Lung (tissue), 12 donors: ENCODE measurements around the gene IPO9. TPM values are rescaled to one million over a fixed set of nuclear protein-coding genes. Genes with fewer than 3 reads are reported as not detected.
"Not testable (repeated sequence)": the region's sequence is repeated elsewhere in the genome, so short reads cannot be mapped to it uniquely, and the experiment has no call there.

ENCODE experiments used
- ATAC-seq: fragments of 200-7000 bp; cut with Tn5 transposase; one replicate; pipeline ENCODE4 v1.9.1; 2020; ENCODE audit warnings: moderate number of reproducible peaks; ENCODE audit not compliant: insufficient read depth, low FRiP score
- DNase-seq, 3 donors: peaks; one replicate each; pipeline ENCODE4 v3.0.0-alpha.2; 2013 to 2017
- H3K27ac ChIP-seq, 2 donors: one replicate each; pipeline ENCODE4 v1.5.1; 2013; ENCODE audit warnings: mild to moderate bottlenecking in 2 of 2, moderate library complexity in 2 of 2, control low read depth in 1 of 2, inconsistent platforms in 1 of 2, low read depth in 1 of 2, low read length in 1 of 2
- H3K27me3 ChIP-seq, 3 donors: one replicate each; pipeline ENCODE4 v1.5.1; 2013; ENCODE audit warnings: low read length in 2 of 3; ENCODE audit not compliant: control insufficient read depth in 3 of 3, insufficient read depth in 3 of 3
- H3K36me3 ChIP-seq, 4 donors: one replicate each; pipeline ENCODE4 v1.5.1; 2013; ENCODE audit warnings: low read length in 4 of 4, mild to moderate bottlenecking in 1 of 4, moderate library complexity in 1 of 4; ENCODE audit not compliant: control insufficient read depth in 4 of 4, insufficient read depth in 4 of 4
- H3K4me1 ChIP-seq, 5 donors: one replicate each; pipeline ENCODE4 v1.5.1; 2013; ENCODE audit warnings: low read length in 5 of 5, mild to moderate bottlenecking in 2 of 5, moderate library complexity in 1 of 5; ENCODE audit not compliant: control insufficient read depth in 5 of 5, insufficient read depth in 5 of 5
- H3K4me3 ChIP-seq: one replicate; pipeline ENCODE4 v1.5.1; 2013; ENCODE audit warnings: mild to moderate bottlenecking, control low read depth, moderate library complexity
- H3K9ac ChIP-seq, 2 donors: one replicate each; pipeline ENCODE4 v1.5.1; 2013; ENCODE audit warnings: low read length in 2 of 2, control low read depth in 1 of 2; ENCODE audit not compliant: insufficient read depth in 1 of 2
- H3K9me3 ChIP-seq, 4 donors: one replicate each; pipeline ENCODE4 v1.5.1; 2013; ENCODE audit warnings: low read length in 3 of 4, mild to moderate bottlenecking in 1 of 4, moderate library complexity in 1 of 4; ENCODE audit not compliant: control insufficient read depth in 4 of 4, insufficient read depth in 3 of 4
- WGBS, 2 donors: extraction: QIAGEN DNeasy Blood & Tissue Kit; methylation state at CpG; one replicate each; pipeline ENCODE4 v1.1.7; 2013; 5-methylcytosine and 5-hydroxymethylcytosine counted together
- polyA plus RNA-seq, 2 donors: library from polyadenylated mRNA; stranded (reverse); fragments of 200-250 nt; gene quantifications; one replicate each; pipeline ENCODE4 v1.2.1, GENCODE V29; 2013
- total RNA-seq, 2 donors: library from RNA; depleted of rRNA in 1 of 2; stranded (reverse); fragments of >200 nt in 1 of 2; gene quantifications; one replicate each; pipeline ENCODE4 v1.2.1, GENCODE V29; 2014 to 2021
- TF ChIP-seq, protein P1 (sequence below): IDR thresholded peaks from 2 replicates; pipeline ENCODE4 v1.5.1; 2012; ENCODE audit warnings: mild to moderate bottlenecking; ENCODE audit errors: control extremely low read depth, extremely low read depth
- donor health status: control.
- donor health status: control.
- donor health status: Bipolar disorder and iron deficiency.
- donor health status: healthy.
- donor health status: DM: yes; HTN: yes; CAD: no.

IPO9 gene
- total and polyA plus RNA-seq, 4 donors: 16.7 to 52.3 (median 30.8) TPM

GRCh38 chr1:201850053-201850397 is 21.1 kb downstream of the IPO9 start:
- H3K9ac ChIP-seq: no peak overlapping the region
- ATAC-seq (peak; percentile 64), DNase-seq (peak; percentile 69 to 81 (median 72))
- peaks cover 16 to 46% (median 35%) of the 10 kb centered on the region in 4 donors for H3K36me3 ChIP-seq
- no peak overlapping the region for H3K4me3 ChIP-seq
- no peaks in the 10 kb centered on the region for H3K27me3 ChIP-seq
- peaks cover 0 to 22% (median 7%) of the 10 kb centered on the region in 5 donors for H3K4me1 ChIP-seq
- peak overlapping the region in 1 of 2 donors; percentile 60 for H3K27ac ChIP-seq
- TF ChIP-seq, protein P1, sequence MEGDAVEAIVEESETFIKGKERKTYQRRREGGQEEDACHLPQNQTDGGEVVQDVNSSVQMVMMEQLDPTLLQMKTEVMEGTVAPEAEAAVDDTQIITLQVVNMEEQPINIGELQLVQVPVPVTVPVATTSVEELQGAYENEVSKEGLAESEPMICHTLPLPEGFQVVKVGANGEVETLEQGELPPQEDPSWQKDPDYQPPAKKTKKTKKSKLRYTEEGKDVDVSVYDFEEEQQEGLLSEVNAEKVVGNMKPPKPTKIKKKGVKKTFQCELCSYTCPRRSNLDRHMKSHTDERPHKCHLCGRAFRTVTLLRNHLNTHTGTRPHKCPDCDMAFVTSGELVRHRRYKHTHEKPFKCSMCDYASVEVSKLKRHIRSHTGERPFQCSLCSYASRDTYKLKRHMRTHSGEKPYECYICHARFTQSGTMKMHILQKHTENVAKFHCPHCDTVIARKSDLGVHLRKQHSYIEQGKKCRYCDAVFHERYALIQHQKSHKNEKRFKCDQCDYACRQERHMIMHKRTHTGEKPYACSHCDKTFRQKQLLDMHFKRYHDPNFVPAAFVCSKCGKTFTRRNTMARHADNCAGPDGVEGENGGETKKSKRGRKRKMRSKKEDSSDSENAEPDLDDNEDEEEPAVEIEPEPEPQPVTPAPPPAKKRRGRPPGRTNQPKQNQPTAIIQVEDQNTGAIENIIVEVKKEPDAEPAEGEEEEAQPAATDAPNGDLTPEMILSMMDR: no peak
- 16 to 52% methylated on average over 1 of the region's 1 CpG for WGBS, 2 donors
- no peaks in the 10 kb centered on the region for H3K9me3 ChIP-seq

GRCh38 chr1:201851949-201852348 is 23.0 kb downstream of the IPO9 start:
- Histone ChIP-seq H3K4me3 (no peak overlapping the region), H3K9ac (no peak overlapping the region), H3K9me3 (no peaks in the 10 kb centered on the region), H3K4me1 (peaks cover 0 to 19% (median 7%) of the 10 kb centered on the region in 5 donors), H3K36me3 (peaks cover 18 to 63% (median 44%) of the 10 kb centered on the region in 4 donors), H3K27me3 (no peaks in the 10 kb centered on the region), H3K27ac (no peak overlapping the region)
- TF ChIP-seq, protein P1: no peak
- 93% methylated on average over 1 of the region's 1 CpG for WGBS, 2 donors
- DNase-seq (no peak), ATAC-seq (no peak)

DNA sequence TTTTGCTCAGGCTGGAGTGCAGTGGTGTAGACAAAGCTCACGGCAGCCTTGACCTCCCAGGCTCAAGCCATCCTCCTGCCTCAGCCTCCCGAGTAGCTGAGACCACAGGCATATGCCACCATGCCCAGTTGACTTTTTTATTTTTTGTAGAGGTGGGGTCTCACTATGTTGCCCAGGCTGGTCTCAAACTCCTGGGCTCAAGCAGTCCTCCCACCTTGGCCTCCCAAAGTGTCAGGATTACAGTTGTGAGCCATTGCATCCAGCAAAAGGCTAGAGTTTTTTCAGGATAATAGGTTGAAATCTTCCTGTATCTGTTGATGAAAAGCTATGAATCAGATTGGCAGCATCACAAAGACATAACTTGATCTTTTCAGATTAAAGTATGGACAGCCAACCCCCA is 27.8 kb downstream of the IPO9 start:
- peaks cover 17 to 67% (median 45%) of the 10 kb centered on the region in 4 donors for H3K36me3 ChIP-seq
- 95 to 98% methylated on average over 2 of the region's 2 CpGs for WGBS, 2 donors

DNA sequence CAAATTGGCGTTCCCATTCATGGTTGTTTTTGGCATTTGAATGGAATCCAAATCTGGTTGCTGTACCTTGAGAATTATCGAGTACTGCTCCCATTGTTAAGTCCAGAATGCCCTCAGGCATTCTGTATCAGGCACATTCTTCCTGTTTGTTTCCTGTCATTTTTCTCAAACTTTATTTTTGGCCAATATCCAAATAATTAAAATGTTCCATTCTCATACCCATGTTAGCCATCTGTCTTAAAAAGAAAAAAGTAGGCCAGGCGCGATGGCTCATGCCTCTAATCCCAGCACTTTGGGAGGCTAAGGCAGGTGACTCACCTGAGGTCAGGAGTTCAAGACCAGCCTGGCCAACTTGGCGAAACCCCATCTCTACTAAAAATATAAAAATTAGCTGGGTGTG is 30.5 kb downstream of the IPO9 start:
- Histone ChIP-seq H3K36me3 (peaks cover 16 to 53% (median 30%) of the 10 kb centered on the region in 4 donors), H3K27me3 (no peaks in the 10 kb centered on the region), H3K27ac (no peak overlapping the region), H3K9me3 (no peaks in the 10 kb centered on the region), H3K4me1 (peaks cover 0 to 2% (median 0%) of the 10 kb centered on the region in 5 donors), H3K9ac (no peak overlapping the region), H3K4me3 (no peak overlapping the region)
- TF ChIP-seq, protein P1: no peak
- ATAC-seq (no peak), DNase-seq (no peak)
- 74 to 79% methylated on average over 5 of the region's 5 CpGs for WGBS, 2 donors

More for the DNA sequence above, 27.8 kb downstream of the IPO9 start:
- not testable (repeated sequence) for H3K27me3 ChIP-seq, H3K27ac ChIP-seq, ATAC-seq, DNase-seq, H3K9me3 ChIP-seq, H3K4me1 ChIP-seq, H3K9ac ChIP-seq, H3K4me3 ChIP-seq
